HG03060 (cell line): ENCODE results near the gene ARHGAP5.
"Not testable (repeated sequence)": the region's sequence is repeated elsewhere in the genome, so short reads cannot be mapped to it uniquely, and the experiment has no call there.

ENCODE experiments used
- ATAC-seq: cut with Tn5 transposase; IDR thresholded peaks from one replicate; pipeline ENCODE4 v1.9.1; 2021; ENCODE audit warnings: low read depth, moderate number of reproducible peaks; ENCODE audit not compliant: unreplicated experiment

The ARHGAP5 gene

DNA sequence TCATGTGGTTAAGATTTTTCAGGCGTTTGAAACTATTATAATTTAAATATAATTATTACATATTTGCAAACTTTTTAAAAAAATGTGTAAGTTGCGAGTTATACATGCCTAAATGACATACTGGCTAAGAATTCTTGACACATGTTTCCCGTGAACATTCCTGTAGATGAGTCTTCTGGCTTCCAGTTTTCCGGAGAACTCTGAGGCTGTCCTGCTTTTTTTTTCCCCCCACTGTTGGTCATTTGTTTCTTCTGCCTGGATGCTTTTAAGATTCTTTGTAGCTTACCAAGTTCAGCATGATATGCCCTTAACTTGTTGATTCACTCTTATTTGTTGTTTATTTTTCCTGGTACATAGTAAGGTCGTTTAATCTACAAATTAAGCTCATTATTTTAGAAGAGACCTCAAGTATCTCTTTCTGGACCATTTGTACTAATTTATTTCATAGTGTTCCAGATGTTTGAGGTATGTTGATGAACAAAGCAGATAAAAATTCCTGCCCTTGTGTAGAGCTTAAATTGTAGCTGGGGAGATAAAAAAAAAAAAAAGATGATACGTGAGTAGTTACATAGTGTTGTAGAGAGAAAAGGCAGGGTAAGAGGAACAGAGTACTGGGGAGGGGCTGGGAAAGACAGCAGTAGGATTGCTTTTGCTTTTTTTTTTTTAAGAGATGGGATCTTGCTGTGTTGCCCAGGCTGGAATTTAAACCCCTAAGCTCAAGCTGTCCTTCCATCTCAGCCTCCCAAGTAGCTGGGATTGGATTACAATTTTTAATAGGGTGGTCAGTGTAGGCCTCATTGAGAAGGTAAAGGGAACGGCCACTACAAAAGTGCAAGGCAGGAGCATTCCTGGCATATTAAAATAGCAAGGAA is 32.8 kb downstream of the ARHGAP5 start:
- no peak for ATAC-seq

DNA sequence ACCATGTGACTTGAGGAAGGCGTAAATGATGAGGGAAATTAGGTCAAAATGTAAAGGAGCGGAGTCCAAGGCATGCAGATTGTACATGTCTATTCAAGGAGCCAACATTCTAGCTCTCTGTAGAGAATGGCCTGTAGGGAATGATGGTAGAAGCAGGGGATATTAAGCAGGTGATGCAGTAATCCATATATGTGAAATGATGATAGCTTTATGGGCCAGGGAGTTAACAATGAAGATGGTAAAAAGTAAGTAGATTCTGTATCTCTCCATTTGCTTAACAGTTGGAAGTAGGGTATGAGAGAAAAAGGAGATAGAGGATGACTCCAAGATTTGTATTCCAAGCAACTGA is 33.4 kb downstream of the ARHGAP5 start:
- no peak for ATAC-seq

DNA sequence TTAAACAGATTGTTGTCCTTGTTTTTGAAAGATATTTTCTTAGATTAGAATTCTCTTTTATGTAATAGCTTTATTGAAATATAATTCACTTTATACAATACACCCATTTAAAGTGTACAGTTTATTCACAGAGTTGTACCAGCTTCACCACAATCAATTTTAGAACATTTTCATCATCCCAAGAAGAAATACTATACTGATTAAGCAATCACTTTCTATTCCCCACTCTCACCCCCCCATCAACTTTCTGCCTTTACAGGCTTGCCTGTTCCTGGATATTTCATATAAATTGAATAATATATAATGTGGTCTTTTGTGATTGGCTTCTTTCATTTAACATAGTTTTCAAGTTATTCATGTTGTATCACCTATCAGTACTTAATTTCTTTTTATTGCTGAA is 44.4 kb downstream of the ARHGAP5 start:
- ATAC-seq, result no peak

DNA sequence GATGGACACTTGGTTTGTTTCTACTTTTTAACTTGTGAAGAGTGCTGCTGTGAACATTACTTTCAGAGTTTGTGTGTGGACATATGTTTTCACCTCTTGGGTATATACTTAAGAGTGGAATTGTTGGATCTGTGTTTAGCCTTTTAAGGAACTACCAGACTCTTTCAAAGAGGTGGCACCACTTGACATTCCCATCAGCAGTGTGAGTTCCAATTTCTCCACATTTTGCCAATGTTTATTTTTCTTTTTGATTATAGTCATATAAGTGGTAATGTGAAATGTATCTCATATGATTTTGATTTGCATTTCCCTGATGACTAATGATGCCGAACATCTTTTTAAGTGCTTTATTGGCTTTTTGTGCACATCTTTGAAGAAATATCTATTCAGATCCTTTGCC is 44.8 kb downstream of the ARHGAP5 start:
- ATAC-seq, result no peak

DNA sequence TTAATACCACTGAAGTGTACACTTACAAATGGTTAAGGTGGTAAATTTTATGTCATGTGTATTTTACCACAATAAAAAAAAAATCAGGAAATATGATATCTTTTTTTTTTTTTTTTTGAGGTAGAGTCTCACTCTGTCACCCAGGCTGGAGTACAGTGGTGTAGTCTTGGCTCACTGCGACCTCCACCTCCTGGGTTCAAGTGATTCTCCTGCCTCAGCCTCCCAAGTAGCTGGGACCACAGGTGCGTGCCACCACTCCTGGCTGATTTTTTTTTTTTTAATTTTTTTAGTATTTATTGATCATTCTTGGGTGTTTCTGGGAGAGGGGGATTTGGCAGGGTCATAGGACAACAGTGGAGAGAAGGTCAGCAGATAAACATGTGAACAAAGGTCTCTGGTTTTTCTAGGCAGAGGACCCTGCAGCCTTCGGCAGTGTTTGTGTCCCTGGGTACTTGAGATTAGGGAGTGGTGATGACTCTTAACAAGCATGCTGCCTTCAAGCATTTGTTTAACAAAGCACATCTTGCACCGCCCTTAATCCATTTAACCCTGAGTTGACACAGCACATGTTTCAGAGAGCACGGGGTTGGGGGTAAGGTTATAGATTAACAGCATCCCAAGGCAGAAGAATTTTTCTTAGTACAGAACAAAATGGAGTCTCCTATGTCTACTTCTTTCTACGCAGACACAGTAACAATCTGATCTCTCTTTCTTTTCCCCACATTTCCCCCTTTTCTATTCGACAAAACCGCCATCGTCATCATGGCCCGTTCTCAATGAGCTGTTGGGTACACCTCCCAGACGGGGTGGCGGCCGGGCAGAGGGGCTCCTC is 50.0 kb downstream of the ARHGAP5 start:
- not testable (repeated sequence) for ATAC-seq

DNA sequence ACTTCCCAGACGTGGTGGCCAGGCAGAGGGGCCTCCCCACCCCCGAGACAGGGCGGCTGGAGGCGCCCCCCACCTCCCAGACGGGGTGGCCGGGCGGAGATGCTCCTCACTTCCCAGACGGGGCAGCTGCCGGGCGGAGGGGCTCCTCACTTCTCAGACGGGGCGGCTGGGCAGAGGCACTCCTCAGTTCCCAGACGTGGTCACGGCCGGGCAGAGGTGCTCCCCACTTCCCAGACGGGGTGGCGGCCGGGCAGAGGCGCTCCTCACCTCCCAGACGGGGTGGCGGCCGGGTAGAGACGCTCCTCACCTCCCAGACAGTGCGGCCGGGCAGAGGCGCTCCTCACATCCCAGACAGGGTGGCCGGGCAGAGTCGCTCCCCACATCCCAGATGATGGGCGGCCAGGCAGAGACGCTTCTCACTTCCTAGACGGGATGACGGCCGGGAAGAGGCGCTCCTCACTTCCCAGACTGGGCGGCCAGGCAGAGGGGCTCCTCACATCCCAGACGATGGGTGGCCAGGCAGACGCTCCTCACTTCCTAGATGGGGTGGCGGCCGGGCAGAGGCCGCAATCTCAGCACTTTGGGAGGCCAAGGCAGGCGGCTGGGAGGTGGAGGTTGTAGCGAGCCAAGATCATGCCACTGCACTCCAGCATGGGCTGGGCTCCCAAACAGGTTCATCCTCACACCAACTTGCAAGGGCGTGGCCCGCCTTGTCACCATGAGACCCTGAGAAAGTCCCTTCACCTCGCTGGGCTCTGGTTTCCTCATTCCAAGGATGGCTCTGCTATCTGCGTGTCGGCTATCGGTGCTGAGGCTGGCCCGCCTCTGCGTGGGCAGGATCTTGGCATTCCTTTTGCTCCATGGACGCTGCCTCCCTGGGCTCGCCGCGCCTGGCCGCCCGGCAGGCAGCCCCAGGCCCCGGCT is 50.9 kb downstream of the ARHGAP5 start:
- ATAC-seq, result not testable (repeated sequence)

DNA sequence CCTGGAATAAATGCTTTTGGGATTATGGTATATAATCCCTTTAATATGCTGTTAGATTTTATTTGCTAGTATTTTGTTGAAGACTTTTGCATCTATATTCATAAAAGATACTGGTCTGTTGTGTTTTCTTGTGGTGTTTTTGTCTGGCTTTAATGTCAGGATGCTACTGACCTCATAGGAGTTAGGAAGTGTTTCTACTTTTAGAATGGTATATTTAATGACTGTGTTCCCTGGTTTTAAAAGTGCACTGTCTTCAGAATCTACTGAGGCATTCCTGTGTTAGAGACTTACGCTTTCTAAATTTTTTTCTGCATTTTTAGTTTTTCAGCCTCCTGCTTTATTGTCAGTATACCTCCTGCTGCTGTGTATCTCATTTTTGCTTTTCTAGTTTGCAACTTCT is 51.6 kb downstream of the ARHGAP5 start:
- no peak for ATAC-seq

DNA sequence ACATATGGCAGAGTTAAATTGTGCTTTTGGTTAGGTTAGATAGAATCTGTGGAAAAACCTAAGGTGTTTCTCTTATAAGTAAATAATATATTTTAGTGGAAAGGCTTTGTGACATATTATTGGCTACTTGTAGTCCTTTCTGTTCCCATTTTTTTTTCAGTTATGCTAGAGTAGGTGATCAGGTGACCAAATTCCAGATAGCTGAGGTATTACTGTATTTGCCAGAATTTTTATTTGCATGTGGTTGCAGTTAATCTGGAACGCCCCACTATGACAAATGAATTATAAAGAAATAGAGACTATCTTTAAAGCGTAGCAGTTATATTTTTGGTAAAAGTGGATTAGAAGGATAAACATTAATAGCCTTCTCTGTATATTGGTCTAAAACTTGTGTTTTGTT is 52.0 kb downstream of the ARHGAP5 start:
- no peak for ATAC-seq

DNA sequence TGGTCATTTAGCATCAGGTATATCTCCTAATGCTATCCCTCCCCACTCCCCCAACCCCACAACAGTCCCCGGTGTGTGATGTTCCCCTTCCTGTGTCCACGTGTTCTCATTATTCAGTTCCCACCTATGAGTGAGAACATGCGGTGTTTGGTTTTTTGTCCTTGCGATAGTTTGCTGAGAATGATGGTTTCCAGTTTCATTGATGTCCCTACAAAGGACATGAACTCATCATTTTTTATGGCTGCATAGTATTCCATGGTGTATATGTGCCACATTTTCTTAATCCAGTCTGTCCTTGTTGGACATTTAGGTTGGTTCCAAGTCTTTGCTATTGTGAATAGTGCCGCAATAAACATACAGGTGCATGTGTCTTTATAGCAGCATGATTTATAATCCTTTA is 54.6 kb downstream of the ARHGAP5 start:
- not testable (repeated sequence) for ATAC-seq

DNA sequence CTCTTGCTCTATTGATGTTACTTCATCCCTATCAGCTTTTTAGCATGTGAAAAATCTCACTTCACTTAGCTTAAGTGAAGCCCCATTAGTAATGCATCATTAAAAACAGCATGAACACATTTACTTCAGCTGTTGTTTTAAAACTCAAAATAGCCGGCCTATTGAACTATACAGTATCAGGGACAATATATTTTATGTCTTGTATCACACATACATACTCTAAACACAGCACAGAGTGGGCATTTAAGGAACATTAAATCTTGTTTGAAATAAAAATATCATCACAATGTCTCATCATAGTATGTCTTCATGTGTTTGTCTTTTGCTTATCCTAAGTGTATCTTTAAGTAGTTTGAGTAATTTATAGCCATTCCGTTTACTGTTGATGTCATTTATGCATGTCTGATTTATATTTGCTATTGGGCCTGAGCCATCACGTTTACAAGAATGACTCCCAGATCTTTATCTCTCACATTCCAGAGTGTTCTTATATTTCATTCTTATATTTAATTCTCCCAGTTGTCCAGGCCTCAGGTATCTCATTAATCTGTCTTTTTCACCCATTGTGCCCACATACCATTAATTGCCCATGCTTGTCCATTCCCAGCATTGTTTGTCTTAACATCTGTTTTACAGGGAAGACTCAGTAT is 57.5 kb downstream of the ARHGAP5 start:
- ATAC-seq, result no peak

DNA sequence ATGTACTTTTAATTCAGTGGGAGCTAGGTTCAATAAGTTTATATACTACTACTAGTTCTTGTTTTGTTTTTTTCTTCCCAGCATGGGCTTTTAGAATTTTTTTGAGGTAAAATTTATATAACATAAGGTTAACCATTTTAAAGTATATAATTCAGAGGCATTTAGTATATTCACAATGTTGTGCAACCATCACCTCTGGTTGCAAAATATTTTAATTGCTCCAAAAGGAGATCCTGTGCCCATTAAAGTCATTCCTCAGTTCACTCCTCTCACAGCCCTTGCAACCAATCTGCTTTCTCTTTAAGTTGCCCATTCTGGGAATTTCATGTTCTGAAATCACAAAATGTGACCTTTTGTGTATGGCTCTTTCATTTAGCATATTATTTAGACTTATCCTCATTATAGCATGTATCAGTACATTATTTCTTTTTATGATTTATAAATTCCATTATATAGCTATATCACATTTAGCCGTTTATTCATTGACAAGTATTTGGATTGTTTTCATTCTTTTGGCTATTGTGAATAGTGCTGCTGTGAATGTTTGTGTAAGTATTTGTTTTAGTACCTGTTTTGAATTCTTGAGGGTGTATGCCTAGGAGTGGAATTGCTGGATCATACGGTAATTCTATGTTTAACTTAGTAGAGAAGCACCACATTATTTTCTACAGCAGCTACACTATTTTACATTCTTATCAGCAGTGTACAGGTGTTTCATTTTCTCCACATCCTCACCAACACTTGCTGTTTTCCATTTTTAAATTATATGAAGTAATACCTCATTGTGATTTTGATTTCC is 59.1 kb downstream of the ARHGAP5 start:
- ATAC-seq, result no peak

DNA sequence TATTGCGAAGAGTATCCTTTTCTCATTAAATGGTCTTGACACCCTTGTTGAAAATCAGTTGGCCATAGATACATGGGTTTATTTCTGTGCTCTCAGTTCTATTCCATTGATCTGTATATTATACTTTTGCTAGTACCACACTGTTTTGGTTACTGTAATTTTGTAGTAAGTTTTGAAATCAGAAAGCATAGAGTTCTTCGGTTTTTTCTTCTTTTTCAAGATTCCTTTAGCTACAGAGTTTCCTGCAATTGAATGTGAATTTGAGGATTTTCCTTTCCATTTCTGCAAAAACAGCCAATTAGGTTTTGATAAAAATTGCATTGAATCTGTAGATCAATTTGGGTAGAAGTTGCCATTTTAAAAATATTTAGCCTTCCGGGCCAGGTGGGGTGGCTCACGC is 60.2 kb downstream of the ARHGAP5 start:
- no peak for ATAC-seq

DNA sequence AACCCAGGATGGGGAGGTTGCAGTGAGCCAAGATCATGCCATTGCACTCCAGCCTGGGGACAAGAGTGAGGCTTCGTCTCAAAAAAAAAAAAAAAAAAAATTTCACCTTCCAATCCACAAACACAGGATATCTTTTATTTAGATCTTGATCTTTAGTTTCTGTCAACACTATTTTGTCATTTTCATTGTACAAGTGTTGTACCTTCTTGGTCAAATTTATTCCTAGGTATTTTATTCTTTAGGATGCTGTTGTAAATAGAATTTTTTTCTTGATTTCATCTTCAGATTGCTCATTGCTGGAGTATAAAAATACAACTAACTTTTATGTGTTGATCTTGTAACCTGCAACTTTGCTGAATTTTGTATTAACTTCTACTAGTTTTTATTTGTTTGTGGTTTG is 60.8 kb downstream of the ARHGAP5 start:
- ATAC-seq, result no peak

DNA sequence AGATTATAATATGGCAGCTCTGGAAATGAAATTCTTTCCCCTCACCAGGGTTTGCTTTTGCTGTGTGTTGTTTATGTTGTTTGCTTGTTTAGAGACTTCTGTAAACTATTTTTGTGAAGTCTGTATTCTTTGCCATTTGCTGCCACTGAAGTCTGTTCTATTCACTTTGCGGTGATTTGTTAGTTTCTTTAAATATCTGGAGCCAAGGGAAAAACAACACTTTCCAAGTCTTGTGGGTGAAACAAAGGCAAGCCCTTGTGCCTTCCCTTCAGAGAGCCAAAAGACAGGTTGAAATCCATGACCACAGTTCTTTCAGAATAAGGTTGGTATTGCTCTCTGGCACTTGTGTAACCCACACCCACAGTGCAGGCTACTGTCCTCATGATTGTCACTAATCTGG is 65.2 kb downstream of the ARHGAP5 start:
- ATAC-seq, result no peak

DNA sequence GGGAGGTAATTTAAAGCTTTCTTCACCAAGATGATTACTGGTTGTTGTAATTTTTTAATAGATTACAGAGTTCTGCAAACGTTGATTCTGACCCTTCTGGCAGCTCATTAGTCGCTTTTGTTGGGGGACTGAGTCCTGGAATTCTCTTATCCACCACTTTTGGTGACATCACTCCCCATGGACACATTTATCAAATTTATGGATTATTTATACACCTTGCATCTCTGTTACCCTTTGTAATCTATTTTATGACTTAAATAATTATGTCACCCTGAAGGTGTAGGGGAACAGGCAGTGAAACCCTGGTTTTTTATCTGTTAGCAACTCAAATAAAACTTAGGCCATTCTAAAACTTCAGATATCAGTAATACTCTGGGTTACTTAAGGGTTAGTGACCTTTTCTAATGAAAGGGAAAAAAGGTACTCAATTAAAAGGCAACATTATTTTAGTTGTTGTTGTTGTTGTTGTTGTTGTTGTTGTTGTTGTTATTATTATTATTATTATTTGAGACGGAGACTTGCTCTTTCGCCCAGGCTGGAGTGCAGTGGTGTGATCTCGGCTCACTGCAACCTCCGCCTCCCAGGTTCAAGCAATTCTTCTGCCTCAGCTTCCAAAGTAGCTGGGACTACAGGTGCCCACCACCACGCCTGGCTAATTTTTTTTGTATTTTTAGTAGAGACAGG is 65.8 kb downstream of the ARHGAP5 start:
- ATAC-seq, result no peak

DNA sequence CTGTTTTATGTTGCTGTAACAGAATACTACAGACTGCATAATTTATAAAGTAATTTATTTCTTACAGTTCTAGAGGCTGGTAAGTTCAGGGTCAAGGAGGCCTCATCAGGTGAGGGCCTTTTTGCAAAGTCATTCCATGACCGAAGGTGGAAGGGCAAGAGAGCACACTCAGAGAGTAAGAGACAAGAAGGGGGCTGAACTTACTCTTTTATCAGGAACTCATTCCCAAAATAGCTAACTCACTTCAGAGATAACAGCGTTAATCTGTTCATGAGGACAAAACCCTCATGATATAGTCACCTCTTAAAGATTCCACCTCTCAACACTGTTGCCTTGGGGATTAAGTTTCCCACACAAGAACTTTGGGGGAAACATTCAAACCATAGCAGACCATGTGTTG is 73.3 kb downstream of the ARHGAP5 start:
- no peak for ATAC-seq

DNA sequence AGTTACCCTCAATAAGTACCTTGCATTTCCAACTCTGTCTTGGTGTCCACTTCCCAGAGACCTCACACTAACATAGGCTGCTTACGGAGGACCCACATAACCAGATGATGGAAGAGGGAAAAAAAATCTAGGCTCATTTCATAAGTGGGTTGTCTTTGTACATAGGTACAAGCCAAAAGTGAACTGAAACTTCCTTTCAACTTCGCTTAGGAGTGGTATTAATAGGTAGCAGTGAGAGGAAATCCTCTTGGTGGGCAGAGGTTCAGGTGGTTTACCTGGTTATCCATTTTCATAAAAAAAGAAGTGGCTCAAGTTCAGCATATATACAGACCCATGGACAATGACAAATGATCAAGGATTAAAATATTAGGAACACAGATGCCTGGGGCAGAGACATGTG is 88.9 kb downstream of the ARHGAP5 start:
- ATAC-seq, result no peak

DNA sequence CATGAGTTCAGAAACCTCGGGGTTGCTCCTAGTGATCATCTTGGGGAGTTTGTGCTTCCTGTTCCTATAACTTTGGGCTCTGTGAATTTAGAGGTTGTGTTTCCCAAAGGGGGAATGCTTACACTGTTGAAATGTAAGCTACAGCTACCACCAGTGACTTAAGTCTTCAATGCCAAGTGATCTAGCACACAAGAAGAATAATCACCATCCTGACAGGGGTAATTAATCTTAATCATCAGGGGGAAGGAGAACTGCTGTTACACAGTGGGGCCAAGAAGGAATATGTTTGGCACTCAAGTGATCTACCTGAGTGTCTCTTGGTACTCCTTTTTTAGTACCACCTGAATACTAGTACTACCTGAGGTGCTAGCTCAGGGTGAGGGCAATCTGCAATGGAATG is 89.8 kb downstream of the ARHGAP5 start:
- no peak for ATAC-seq

DNA sequence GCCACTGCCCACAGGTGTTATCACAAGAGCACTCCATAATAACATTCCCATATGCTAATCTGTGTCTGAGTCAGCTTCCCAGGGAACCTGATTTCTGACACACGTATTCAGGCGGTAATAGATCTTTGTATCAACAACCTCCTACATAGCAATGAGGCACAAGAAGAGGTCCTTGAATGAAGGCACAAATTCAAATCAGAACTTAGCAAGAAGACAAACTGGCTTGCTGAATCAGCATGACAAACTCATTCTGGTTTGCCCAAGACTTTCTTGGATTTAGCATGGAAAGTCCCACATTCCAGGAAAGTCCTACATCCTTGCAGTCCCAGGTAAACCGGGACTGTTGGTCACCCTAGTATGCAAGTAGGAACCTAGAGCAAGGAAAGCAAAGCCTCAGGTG is 90.8 kb downstream of the ARHGAP5 start:
- no peak for ATAC-seq
